ACC112 (cell line): ENCODE results near the gene ARMH1.

Source experiments
- H2AFZ ChIP-seq: fragments of 200-600 bp; sonication (generic); one replicate; pipeline ENCODE4 v1.6.0; 2017; ENCODE audit warnings: antibody characterized with exemption, low read length; ENCODE audit not compliant: unreplicated experiment
- H3K27ac ChIP-seq: fragments of 200-600 bp; sonication (generic); 2 replicates; pipeline ENCODE4 v1.5.1; 2014; ENCODE audit warnings: low read depth, mild to moderate bottlenecking, antibody characterized with exemption, low read length, moderate library complexity
- H3K27me3 ChIP-seq: fragments of 200-600 bp; sonication (generic); 2 replicates; pipeline ENCODE4 v1.6.1; 2014; ENCODE audit warnings: mild to moderate bottlenecking, antibody characterized with exemption, low read length, moderate library complexity, mixed read lengths; ENCODE audit not compliant: insufficient read depth
- H3K36me3 ChIP-seq: fragments of 200-600 bp; sonication (generic); 2 replicates; pipeline ENCODE4 v1.6.1; 2016; ENCODE audit warnings: mild to moderate bottlenecking, antibody characterized with exemption, low read length, moderate library complexity, mixed read lengths; ENCODE audit not compliant: insufficient read depth
- H3K4me1 ChIP-seq: fragments of 200-600 bp; sonication (generic); one replicate; pipeline ENCODE4 v1.6.1; 2016; ENCODE audit warnings: low read length, mixed read lengths; ENCODE audit not compliant: insufficient read depth, unreplicated experiment, control insufficient read depth
- H3K4me3 ChIP-seq: fragments of 200-600 bp; sonication (generic); 2 replicates; pipeline ENCODE4 v1.5.1; 2014; ENCODE audit warnings: mild to moderate bottlenecking, low read depth, low read length
- H3K79me2 ChIP-seq: fragments of 200-600 bp; sonication (generic); one replicate; pipeline ENCODE4 v1.6.0; 2016; ENCODE audit warnings: low read length; ENCODE audit not compliant: control insufficient read depth, unreplicated experiment, insufficient read depth

ARMH1 gene

GRCh38 chr1:44707959-44708831 lies 33.7 kb downstream of the ARMH1 start:
- no peaks in the 10 kb centered on the region for H3K79me2 ChIP-seq
- peak overlapping the region; percentile 64 for H2AFZ ChIP-seq
- peak overlapping the region; percentile 81 for H3K27ac ChIP-seq
- peaks cover 18% of the 10 kb centered on the region for H3K4me1 ChIP-seq
- H3K36me3 ChIP-seq, result no peaks in the 10 kb centered on the region
- 0 out of 2 replicates have a peak, but pooled peaks cover 5% of the 10 kb centered on the region for H3K27me3 ChIP-seq
- H3K4me3 ChIP-seq, result 0 out of 2 replicates have a peak overlapping the region, but pooled peaks have one; percentile 43

GRCh38 chr1:44713321-44713781 lies 38.8 kb downstream of the ARMH1 start:
- Histone ChIP-seq H3K27ac (no peak overlapping the region), H3K4me3 (no peak overlapping the region), H3K4me1 (no peaks in the 10 kb centered on the region), H3K27me3 (0 out of 2 replicates have a peak, but pooled peaks cover 5% of the 10 kb centered on the region), H3K79me2 (no peaks in the 10 kb centered on the region), H2AFZ (no peak overlapping the region), H3K36me3 (no peaks in the 10 kb centered on the region)

- Histone ChIP-seq H3K27ac (no peak overlapping the region), H2AFZ (no peak overlapping the region)
Observed at GRCh38 chr1:44714532-44714931, 40.0 kb downstream of the ARMH1 start.

GRCh38 chr1:44714944-44715571 lies 40.5 kb downstream of the ARMH1 start:
- Histone ChIP-seq H2AFZ (no peak overlapping the region), H3K4me1 (peaks cover 4% of the 10 kb centered on the region)

More at GRCh38 chr1:44714532-44714931, 40.0 kb downstream of the ARMH1 start:
- Histone ChIP-seq H3K4me1 (peaks cover 4% of the 10 kb centered on the region), H3K4me3 (no peak overlapping the region), H3K79me2 (no peaks in the 10 kb centered on the region), H3K27me3 (0 out of 2 replicates have a peak, but pooled peaks cover 5% of the 10 kb centered on the region), H3K36me3 (no peaks in the 10 kb centered on the region)

DNA sequence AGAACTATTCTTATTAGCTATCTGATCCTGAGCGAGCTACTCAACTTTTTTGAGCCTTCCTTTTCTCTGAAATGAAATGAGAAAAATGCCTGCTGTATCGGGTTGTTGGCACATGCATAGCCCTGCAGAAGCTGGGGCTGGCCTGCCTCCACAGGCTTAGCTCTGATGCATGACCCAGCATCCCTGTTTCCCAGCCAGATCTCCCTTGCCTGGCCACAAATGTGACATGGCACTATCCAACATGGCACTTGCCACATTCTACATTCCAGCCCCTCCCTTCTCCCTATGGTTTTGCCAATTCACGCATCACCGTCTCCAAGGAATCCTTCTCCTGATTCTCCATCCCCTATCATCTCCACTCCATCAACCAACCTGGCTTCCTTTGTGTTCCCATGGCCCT lies 42.6 kb downstream of the ARMH1 start:
- Histone ChIP-seq H3K79me2 (no peaks in the 10 kb centered on the region), H3K4me1 (peaks cover 4% of the 10 kb centered on the region), H3K4me3 (no peak overlapping the region), H3K27ac (no peak overlapping the region), H3K36me3 (no peaks in the 10 kb centered on the region), H3K27me3 (no peaks in the 10 kb centered on the region), H2AFZ (no peak overlapping the region)

More at GRCh38 chr1:44714944-44715571, 40.5 kb downstream of the ARMH1 start:
- Histone ChIP-seq H3K36me3 (no peaks in the 10 kb centered on the region), H3K27ac (no peak overlapping the region), H3K79me2 (no peaks in the 10 kb centered on the region), H3K27me3 (0 out of 2 replicates have a peak, but pooled peaks cover 5% of the 10 kb centered on the region), H3K4me3 (no peak overlapping the region)

GRCh38 chr1:44717653-44718052 lies 43.1 kb downstream of the ARMH1 start:
- no peaks in the 10 kb centered on the region for H3K36me3 ChIP-seq
- no peak overlapping the region for H3K4me3 ChIP-seq
- H3K27me3 ChIP-seq, result no peaks in the 10 kb centered on the region
- no peak overlapping the region for H3K27ac ChIP-seq
- no peak overlapping the region for H2AFZ ChIP-seq
- H3K79me2 ChIP-seq, result no peaks in the 10 kb centered on the region
- H3K4me1 ChIP-seq, result peaks cover 4% of the 10 kb centered on the region

- peaks cover 4% of the 10 kb centered on the region for H3K4me1 ChIP-seq
- H2AFZ ChIP-seq, result no peak overlapping the region
- H3K27ac ChIP-seq, result no peak overlapping the region
- no peak overlapping the region for H3K4me3 ChIP-seq
- no peaks in the 10 kb centered on the region for H3K36me3 ChIP-seq
- no peaks in the 10 kb centered on the region for H3K27me3 ChIP-seq
- no peaks in the 10 kb centered on the region for H3K79me2 ChIP-seq
Observed at GRCh38 chr1:44718091-44718490, 43.6 kb downstream of the ARMH1 start.

- H3K4me1 ChIP-seq, result peaks cover 4% of the 10 kb centered on the region
- H3K4me3 ChIP-seq, result no peak overlapping the region
- H3K27me3 ChIP-seq, result no peaks in the 10 kb centered on the region
- H2AFZ ChIP-seq, result no peak overlapping the region
- H3K27ac ChIP-seq, result no peak overlapping the region
- H3K79me2 ChIP-seq, result no peaks in the 10 kb centered on the region
- H3K36me3 ChIP-seq, result no peaks in the 10 kb centered on the region
Observed at GRCh38 chr1:44719318-44719717, 44.8 kb downstream of the ARMH1 start.

GRCh38 chr1:44720281-44720680 lies 45.8 kb downstream of the ARMH1 start:
- Histone ChIP-seq H2AFZ (no peak overlapping the region), H3K27ac (no peak overlapping the region), H3K4me1 (peaks cover 4% of the 10 kb centered on the region)

GRCh38 chr1:44721485-44722361 lies 47.2 kb downstream of the ARMH1 start:
- Histone ChIP-seq H3K4me1 (peaks cover 7% of the 10 kb centered on the region), H3K4me3 (no peak overlapping the region), H2AFZ (peak overlapping the region; percentile 59), H3K27ac (peak overlapping the region; percentile 88), H3K27me3 (no peaks in the 10 kb centered on the region), H3K36me3 (no peaks in the 10 kb centered on the region), H3K79me2 (no peaks in the 10 kb centered on the region)

More at GRCh38 chr1:44720281-44720680, 45.8 kb downstream of the ARMH1 start:
- no peaks in the 10 kb centered on the region for H3K79me2 ChIP-seq
- H3K36me3 ChIP-seq, result no peaks in the 10 kb centered on the region
- no peak overlapping the region for H3K4me3 ChIP-seq
- no peaks in the 10 kb centered on the region for H3K27me3 ChIP-seq
